Body of pancreas (tissue), 4 donors: Measurements from ENCODE around the gene LALBA. TPM values are rescaled to one million over a fixed set of nuclear protein-coding genes. Genes with fewer than 3 reads are reported as not detected.
"Not testable (repeated sequence)": the region's sequence is repeated elsewhere in the genome, so short reads cannot be mapped to it uniquely, and the experiment has no call there.

ENCODE experiments used
- ATAC-seq: fragments of 150-250 bp; one replicate; pipeline ENCODE4 v1.9.1; 2016
- DNase-seq, 4 donors: peaks; one replicate each; pipeline ENCODE4 v3.0.0-alpha.2; 2019
- H3K27ac ChIP-seq, 4 donors: fragments of 200-600 bp; sonication (generic); 1 replicate in 3 of 4; 2 replicates in 1 of 4; pipeline versions ENCODE4 v1.5.1 to v1.6.1; 2016 to 2019; ENCODE audit warnings: mild to moderate bottlenecking in 1 of 4, mixed read lengths in 1 of 4, moderate library complexity in 1 of 4
- H3K27me3 ChIP-seq, 2 donors: fragments of 200-600 bp; sonication (generic); one replicate each; pipeline ENCODE4 v1.6.0; 2016; ENCODE audit warnings: mild to moderate bottlenecking in 1 of 2
- H3K36me3 ChIP-seq, 2 donors: fragments of 200-600 bp; sonication (generic); replicated peaks in 1 of 2; 2 replicates each; pipeline ENCODE4 v1.5.1; 2016; ENCODE audit warnings: low read depth in 2 of 2; ENCODE audit not compliant: insufficient read depth in 1 of 2
- H3K4me1 ChIP-seq: fragments of 200-600 bp; sonication (generic); one replicate; pipeline ENCODE4 v1.6.0; 2016
- H3K4me3 ChIP-seq, 2 donors: fragments of 200-600 bp; sonication (generic); 1 replicate in 1 of 2; 2 replicates in 1 of 2; pipeline ENCODE4 v1.5.1; 2016 to 2019
- H3K9me3 ChIP-seq, 3 donors: fragments of 200-600 bp; sonication (generic); 1 replicate in 2 of 3; 2 replicates in 1 of 3; pipeline ENCODE4 v1.5.1; 2016
- CTCF ChIP-seq, 7 experiments: fragments of 450-650 bp in 4 of 7; fragments of 200-600 bp in 3 of 7; sonication (generic) in 3 of 7; IDR thresholded peaks; one replicate each; pipeline ENCODE4 v1.5.1; 2016 to 2019; ENCODE audit warnings: antibody characterized with exemption in 7 of 7
- POLR2A ChIP-seq, 3 donors: fragments of 450-650 bp; IDR thresholded peaks; one replicate each; pipeline ENCODE4 v1.6.1; 2016; ENCODE audit warnings: antibody characterized with exemption in 3 of 3, mild to moderate bottlenecking in 2 of 3
- WGBS, 2 donors: methylation state at CpG; one replicate each; pipeline ENCODE4 v1.1.5; 2017; 5-methylcytosine and 5-hydroxymethylcytosine counted together
- intact Hi-C: fragments of 100-400 bp; cut with DNase I; formaldehyde crosslinking; loops from one replicate; pipeline ENCODE4 v1.15.1; 2023
- total RNA-seq, 2 donors: library from RNA; depleted of rRNA; stranded (reverse); fragments of >200 nt; gene quantifications; one replicate each; pipeline ENCODE4 v1.1.0, GENCODE V29; 2016

The LALBA gene
- total RNA-seq, 2 donors from 2014 or later: not detected

- intact Hi-C loops, H3K4me3 ChIP-seq, H3K4me1 ChIP-seq, H3K36me3 ChIP-seq, DNase-seq, H3K9me3 ChIP-seq, ATAC-seq, H3K27ac ChIP-seq, H3K27me3 ChIP-seq: not testable (repeated sequence)
- WGBS, 2 donors: 42 to 83% methylated on average over 2 to 3 of the region's 3 CpGs
These were observed 22.8 kb downstream of the LALBA start for GRCh38 chr12:48547012-48547411.

- Histone ChIP-seq H3K4me1 (no peaks in the 10 kb centered on the region), H3K9me3 (no peaks in the 10 kb centered on the region), H3K27me3 (no peaks in the 10 kb centered on the region), H3K4me3 (no peak overlapping the region), H3K36me3 (no peaks in the 10 kb centered on the region), H3K27ac (no peak overlapping the region)
- DNase-seq (no peak), ATAC-seq (no peak)
- 41 to 44% methylated on average over 4 of the region's 4 CpGs for WGBS, 2 donors
- TF ChIP-seq CTCF (IDR thresholded peaks at IDR 0.05) (no peak), POLR2A (IDR thresholded peaks at IDR 0.05) (no peak)
- intact Hi-C loops: no loop called here
These were observed 23.9 kb downstream of the LALBA start for GRCh38 chr12:48545833-48546469.

GRCh38 chr12:48542300-48542928 is 27.4 kb downstream of the LALBA start:
- H3K27me3 ChIP-seq: no peaks in the 10 kb centered on the region
- no peak overlapping the region for H3K4me3 ChIP-seq
- H3K27ac ChIP-seq: no peak overlapping the region
- H3K4me1 ChIP-seq: no peaks in the 10 kb centered on the region
- TF ChIP-seq CTCF (IDR thresholded peaks at IDR 0.05) (peak in 5 of 7 experiments; percentile 14 to 51 (median 37)), POLR2A (IDR thresholded peaks at IDR 0.05) (no peak)
- H3K36me3 ChIP-seq: no peaks in the 10 kb centered on the region
- ATAC-seq (no peak), DNase-seq (peak; percentile 10 to 48 (median 18))
- 41 to 51% methylated on average over 8 of the region's 8 CpGs for WGBS, 2 donors
- no peaks in the 10 kb centered on the region for H3K9me3 ChIP-seq
- intact Hi-C loops: no loop called here

- 71 to 94% methylated on average over 1 of the region's 1 CpG for WGBS, 2 donors
- DNase-seq: no peak
These were observed 33.2 kb downstream of the LALBA start for GRCh38 chr12:48536602-48537001.

GRCh38 chr12:48532601-48533000 is 37.2 kb downstream of the LALBA start:
- DNase-seq (no peak), ATAC-seq (no peak)
- intact Hi-C loops: no loop called here
- Histone ChIP-seq H3K27me3 (no peaks in the 10 kb centered on the region), H3K36me3 (no peaks in the 10 kb centered on the region), H3K4me1 (no peaks in the 10 kb centered on the region), H3K4me3 (no peak overlapping the region), H3K9me3 (no peaks in the 10 kb centered on the region), H3K27ac (no peak overlapping the region)
- no peak for TF ChIP-seq CTCF (IDR thresholded peaks at IDR 0.05)
- TF ChIP-seq POLR2A (IDR thresholded peaks at IDR 0.05): no peak

More at GRCh38 chr12:48536602-48537001, 33.2 kb downstream of the LALBA start:
- Histone ChIP-seq H3K27me3 (no peaks in the 10 kb centered on the region), H3K9me3 (no peaks in the 10 kb centered on the region), H3K27ac (no peak overlapping the region), H3K36me3 (no peaks in the 10 kb centered on the region), H3K4me1 (no peaks in the 10 kb centered on the region), H3K4me3 (no peak overlapping the region)
- intact Hi-C loops: no loop called here
- no peak for ATAC-seq
- no peak for TF ChIP-seq CTCF (IDR thresholded peaks at IDR 0.05)
- TF ChIP-seq POLR2A (IDR thresholded peaks at IDR 0.05): no peak
